ENCODE data around the gene SHTN1.

Gene SHTN1

DNA sequence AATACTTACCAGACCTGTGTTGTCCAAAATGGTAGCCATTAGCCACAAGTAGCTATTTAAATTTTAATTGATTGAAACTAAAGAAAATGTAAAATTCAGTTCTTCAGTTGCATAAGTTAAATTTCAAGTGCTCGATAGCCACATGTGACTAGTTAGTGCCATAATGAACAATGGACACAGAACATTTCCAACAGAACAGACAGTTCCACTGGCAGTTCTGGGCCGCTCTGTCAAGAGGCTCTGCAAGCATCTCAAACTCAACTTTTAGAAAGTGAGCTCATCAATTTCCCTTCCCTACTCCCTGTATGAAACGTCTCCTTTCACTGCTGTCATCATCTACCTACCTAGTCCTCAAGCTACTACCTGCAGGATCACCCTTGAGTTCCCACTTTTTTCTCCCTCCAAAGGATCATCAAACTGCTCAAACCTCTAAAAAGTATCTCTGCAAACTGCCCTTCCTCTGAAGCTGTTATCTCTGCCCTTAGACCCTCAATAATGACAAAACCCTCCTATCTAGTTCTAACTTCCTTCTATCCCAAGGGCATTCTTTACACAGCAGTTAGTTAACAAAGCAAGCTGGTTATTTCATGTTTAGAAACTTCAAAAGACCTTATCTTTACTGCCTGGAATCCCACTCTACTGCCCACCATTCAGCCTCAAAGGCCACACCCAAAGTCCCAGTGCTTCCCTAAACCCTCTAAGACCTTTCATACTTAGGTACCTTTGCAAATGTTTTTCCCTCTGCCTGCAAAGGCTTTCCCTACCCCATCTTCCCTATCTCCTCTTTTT is 20.6 kb downstream of the SHTN1 start:
- no peak for DNase-seq

DNA sequence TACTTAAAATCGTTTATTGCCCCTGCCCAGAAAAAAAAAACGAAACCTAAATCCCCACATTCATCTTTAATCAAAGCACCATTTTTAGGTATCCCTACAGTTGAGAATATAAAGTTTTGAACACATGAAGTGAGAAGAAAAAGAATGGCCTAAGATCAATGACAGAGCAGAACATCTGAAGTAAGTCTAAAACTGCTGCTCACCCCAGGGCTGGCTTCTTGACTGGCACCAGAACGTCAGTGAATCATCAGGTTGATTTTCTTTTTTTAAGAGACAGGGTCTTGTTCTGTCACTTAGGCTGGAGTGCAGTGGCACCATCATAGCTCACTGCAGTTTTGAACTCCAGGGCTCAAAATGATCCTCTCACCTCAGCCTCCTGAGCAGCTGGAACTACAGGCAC is 24.9 kb downstream of the SHTN1 start:
- DNase-seq: no peak

DNA sequence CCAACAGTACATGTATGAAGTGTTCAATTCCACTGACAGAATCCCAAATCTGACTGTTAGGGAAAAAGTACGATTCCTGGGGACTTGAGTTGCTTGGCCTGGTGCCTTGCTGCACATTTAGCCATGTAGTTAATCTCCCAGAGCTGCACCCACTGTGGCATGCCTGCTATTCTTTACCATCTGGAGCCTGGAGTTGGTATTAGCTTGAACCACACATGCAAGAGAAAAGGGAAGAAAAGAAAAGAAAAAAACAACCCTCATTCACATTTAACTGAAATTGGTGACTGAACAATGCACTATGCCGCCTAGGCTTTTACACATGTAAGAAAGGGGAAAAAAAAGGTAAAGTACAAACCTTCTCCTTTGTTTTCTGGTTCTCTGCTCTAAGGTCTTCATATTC is 26.1 kb downstream of the SHTN1 start:
- DNase-seq: no peak

DNA sequence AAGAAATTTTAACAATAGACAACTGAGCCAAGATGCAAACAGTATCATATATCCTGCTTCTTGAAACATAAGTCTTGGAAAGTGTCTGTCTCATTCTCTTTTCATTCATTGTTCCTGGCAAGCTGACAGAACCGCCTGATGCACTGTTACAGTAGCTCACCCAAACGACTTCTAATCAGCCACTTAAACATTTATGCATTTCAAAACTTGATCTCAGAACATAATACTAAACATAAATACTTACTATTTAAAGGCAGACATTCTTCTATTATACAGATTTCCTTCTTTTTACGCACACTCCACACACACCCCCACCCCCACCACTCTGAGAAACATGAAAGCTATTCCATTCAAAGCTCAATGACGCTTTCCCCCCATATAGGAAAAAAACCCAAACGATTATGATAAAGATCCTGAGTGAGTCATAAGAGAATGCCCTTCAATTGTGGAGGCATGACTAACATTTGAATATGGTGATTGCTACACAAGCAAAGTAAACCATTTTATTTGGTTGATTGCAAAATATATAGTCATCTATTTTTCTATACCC is 30.5 kb downstream of the SHTN1 start:
- DNase-seq: no peak

- no peak for DNase-seq
Observed at GRCh38 chr10:116973946-116974455, 31.0 kb downstream of the SHTN1 start.

DNA sequence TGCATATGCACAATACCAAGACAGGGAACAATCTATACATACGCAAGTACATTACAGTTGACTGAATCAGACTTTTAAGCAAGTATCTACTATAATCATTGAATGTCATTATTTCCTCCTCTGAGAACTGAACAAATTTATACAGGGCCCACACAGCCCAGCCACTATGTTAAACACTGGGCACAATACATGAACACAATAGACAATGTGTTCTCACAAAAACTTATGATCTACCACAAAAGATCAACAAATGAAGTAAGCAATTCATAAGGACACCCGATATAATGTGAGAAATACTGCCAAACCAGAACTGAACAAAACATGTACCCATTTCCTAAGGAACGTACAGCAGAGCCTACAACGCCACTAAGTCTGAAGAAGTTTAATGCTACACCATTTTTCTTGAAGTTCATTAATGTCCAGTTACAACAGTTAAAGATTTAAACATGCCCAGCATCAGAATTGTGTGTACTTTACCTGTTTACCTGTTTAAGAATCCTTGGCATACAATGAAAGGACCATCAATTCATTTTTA is 31.5 kb downstream of the SHTN1 start:
- DNase-seq: no peak

GRCh38 chr10:116972131-116972530 is 32.9 kb downstream of the SHTN1 start:
- DNase-seq: no peak

DNA sequence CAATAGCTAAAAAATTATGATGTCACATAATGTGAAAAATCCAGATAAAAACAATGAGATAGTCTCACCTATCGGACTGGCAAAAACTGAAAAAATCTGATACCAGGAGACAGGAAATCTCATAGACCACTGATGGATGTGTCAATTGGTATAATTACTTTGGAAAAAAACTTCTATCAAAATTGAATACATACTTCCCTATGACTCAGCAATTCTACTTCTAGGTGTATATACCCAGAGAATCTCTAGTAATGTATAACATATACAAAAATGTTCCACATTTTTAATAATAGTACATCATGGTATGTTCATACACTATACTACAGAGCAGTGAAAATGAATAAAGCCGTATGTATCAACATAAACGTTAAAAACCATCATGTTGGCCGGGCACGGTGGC is 34.9 kb downstream of the SHTN1 start:
- no peak for DNase-seq

GRCh38 chr10:116968331-116968730 is 36.7 kb downstream of the SHTN1 start:
- no peak for DNase-seq

- DNase-seq: no peak
Observed at GRCh38 chr10:116961406-116962251, 43.4 kb downstream of the SHTN1 start.

GRCh38 chr10:116960066-116960776 is 44.8 kb downstream of the SHTN1 start:
- no peak for DNase-seq

GRCh38 chr10:116952729-116953128 is 52.3 kb downstream of the SHTN1 start:
- DNase-seq: no peak

- no peak for DNase-seq
Observed at GRCh38 chr10:116948530-116948870, 56.5 kb downstream of the SHTN1 start.

- DNase-seq: no peak
Observed at GRCh38 chr10:116947841-116948529, 57.0 kb downstream of the SHTN1 start.

GRCh38 chr10:116944911-116945310 is 60.1 kb downstream of the SHTN1 start:
- no peak for DNase-seq

DNA sequence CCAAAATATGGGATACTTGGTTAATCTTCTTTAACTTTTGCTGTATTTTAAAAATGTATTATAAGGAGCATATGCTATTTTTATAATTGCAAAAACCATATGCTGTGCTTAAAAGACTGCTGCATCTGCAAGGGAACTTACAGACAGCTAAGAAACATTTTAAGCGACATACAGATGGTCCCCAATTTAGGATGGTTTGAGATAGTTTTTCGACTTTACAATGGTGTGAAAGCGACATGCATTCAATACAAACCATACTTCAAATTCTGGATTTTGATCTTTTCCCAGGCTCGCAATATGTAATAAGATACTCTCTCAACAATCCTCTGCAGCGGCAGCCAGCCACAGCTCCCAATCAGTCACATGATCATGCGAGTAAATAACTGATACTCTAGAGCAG is 73.2 kb downstream of the SHTN1 start:
- DNase-seq: no peak

- no peak for DNase-seq
Observed at GRCh38 chr10:116926426-116926825, 78.6 kb downstream of the SHTN1 start.

DNA sequence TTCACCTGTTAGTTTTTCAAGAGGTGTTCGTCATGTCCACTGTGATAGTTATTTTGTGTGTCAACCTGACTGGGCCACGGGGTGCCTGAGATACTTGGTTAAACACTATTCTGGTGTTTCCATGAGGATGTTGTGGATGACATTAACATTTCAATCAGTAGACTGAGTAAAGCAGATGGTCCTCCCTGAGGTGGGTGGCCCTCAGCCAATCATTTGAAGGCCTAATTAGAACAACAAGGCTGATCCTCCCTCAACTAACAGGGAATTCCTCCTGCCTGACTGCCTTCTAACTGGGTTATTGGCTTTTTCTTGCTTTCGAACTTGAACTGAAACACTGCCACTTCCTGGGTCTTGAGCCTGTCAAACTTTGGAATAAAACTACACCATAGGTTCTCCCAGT is 79.9 kb downstream of the SHTN1 start:
- DNase-seq: no peak

GRCh38 chr10:116919706-116920105 is 85.3 kb downstream of the SHTN1 start:
- no peak for DNase-seq

- DNase-seq: no peak
Observed at GRCh38 chr10:116919164-116919563, 85.8 kb downstream of the SHTN1 start.

DNA sequence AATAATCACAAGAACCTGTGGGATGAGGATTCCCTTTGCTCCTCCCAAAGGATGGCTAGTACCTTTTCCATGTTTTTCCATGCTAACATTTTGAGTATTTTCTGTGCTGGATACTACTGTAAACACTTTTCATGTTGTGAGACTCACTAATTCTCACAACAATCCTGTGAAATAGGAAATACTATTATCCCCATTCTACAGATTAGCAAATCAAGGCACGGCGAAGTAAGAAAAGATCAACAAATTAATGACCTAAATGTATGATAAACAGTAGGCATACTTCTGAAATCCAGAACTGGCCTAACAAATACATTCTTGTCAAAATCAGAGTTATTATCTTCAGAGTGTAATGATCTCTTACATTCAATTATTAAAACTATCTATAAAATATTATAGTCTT is 86.4 kb downstream of the SHTN1 start:
- no peak for DNase-seq

GRCh38 chr10:116917481-116917880 is 87.5 kb downstream of the SHTN1 start:
- no peak for DNase-seq

Measured in activated effector memory CD4-positive, alpha-beta T cell treated with Interleukin-2 at 50 U/mL for 16 hours (primary cell).